H1 (cell line): ENCODE results near the gene TAS1R1. TPM values are rescaled to one million over a fixed set of nuclear protein-coding genes. Genes with fewer than 3 reads are reported as not detected.

ENCODE experiments used
- CTCF ChIA-PET: fragments of 300-600 bp; sonication (Branson Sonifier 250); formaldehyde crosslinking; loops from one replicate; lab custom pipeline; 2021; ENCODE audit not compliant: partially characterized antibody; lab: Charles Lee
- POLR2A ChIA-PET: fragments of 300-600 bp; sonication (Branson Sonifier 250); formaldehyde crosslinking; loops from one replicate; lab custom pipeline; 2021; ENCODE audit warnings: inconsistent platforms; ENCODE audit not compliant: partially characterized antibody; lab: Charles Lee
- DNase-seq, 2 experiments: peaks; one replicate each; pipeline versions ENCODE4 v3.0.0 to v3.0.0-alpha.2; 2010 to 2022; ENCODE audit warnings: low spot score in 2 of 2, low read depth in 1 of 2, mixed read lengths in 1 of 2
- FAIRE-seq: peaks from 2 replicates; lab custom pipeline; 2011; peaks lifted over from hg19 to GRCh38; lab: Jason Lieb, UNC
- H2AFZ ChIP-seq: 2 replicates; pipeline ENCODE4 v1.8.1; 2012; ENCODE audit warnings: low read length, inconsistent platforms
- H2AK5ac ChIP-seq: 2 replicates; pipeline ENCODE4 v1.6.1; 2013; ENCODE audit warnings: low read depth, low read length
- H2BK120ac ChIP-seq: replicated peaks from 2 replicates; pipeline ENCODE3; 2013; ENCODE audit warnings: low read depth, low read length, inconsistent platforms
- H2BK12ac ChIP-seq: 2 replicates; pipeline ENCODE4 v1.6.1; 2013; ENCODE audit warnings: low read depth, low read length
- H2BK15ac ChIP-seq: 2 replicates; pipeline ENCODE4 v1.6.1; 2013; ENCODE audit warnings: low read length
- H2BK20ac ChIP-seq: 2 replicates; pipeline ENCODE4 v1.6.1; 2013; ENCODE audit warnings: low read length
- H2BK5ac ChIP-seq: 2 replicates; pipeline ENCODE4 v1.6.1; 2013; ENCODE audit warnings: low read depth, low read length
- H3K14ac ChIP-seq: 2 replicates; pipeline ENCODE4 v1.6.1; 2013; ENCODE audit warnings: inconsistent platforms; ENCODE audit not compliant: insufficient read length
- H3K18ac ChIP-seq: 2 replicates; pipeline ENCODE4 v1.6.1; 2013; ENCODE audit warnings: low read length; ENCODE audit errors: extremely low read depth
- H3K23ac ChIP-seq: 2 replicates; pipeline ENCODE4 v1.6.1; 2013; ENCODE audit warnings: inconsistent platforms; ENCODE audit not compliant: insufficient read length
- H3K23me2 ChIP-seq: 2 replicates; pipeline ENCODE4 v1.6.1; 2013; ENCODE audit warnings: low read depth, low read length
- H3K27ac ChIP-seq: 2 replicates; pipeline ENCODE4 v1.6.1; 2011; ENCODE audit warnings: low read depth, low read length, inconsistent platforms
- H3K27me3 ChIP-seq, 4 experiments: replicated peaks in 1 of 4; 1 replicate in 1 of 4; 2 replicates in 3 of 4; pipeline versions ENCODE4 v1.6.1 to v1.8.1; 2011 to 2013; ENCODE audit warnings: low read length in 3 of 4, mild to moderate bottlenecking in 3 of 4, inconsistent platforms in 2 of 4, mixed read lengths in 2 of 4, moderate library complexity in 1 of 4; ENCODE audit not compliant: control insufficient read depth in 3 of 4, insufficient read depth in 3 of 4; ENCODE audit errors: extremely low read depth in 1 of 4
- H3K36me3 ChIP-seq, 4 experiments: 2 replicates each; pipeline versions ENCODE4 v1.6.1 to v1.8.1; 2011 to 2013; ENCODE audit warnings: mild to moderate bottlenecking in 4 of 4, low read length in 3 of 4, moderate library complexity in 2 of 4, control low read depth in 1 of 4, inconsistent platforms in 1 of 4; ENCODE audit not compliant: insufficient read depth in 4 of 4, control insufficient read depth in 2 of 4
- H3K4ac ChIP-seq: replicated peaks from 2 replicates; pipeline ENCODE3; 2013; ENCODE audit warnings: low read length, low read depth, mixed read lengths, inconsistent platforms; ENCODE audit not compliant: insufficient read length
- H3K4me1 ChIP-seq, 4 experiments: replicated peaks in 1 of 4; 1 replicate in 1 of 4; 2 replicates in 3 of 4; pipeline versions ENCODE4 v1.6.1 to v1.8.1; 2011 to 2013; ENCODE audit warnings: low read length in 3 of 4, inconsistent platforms in 2 of 4, mixed read lengths in 1 of 4; ENCODE audit not compliant: insufficient read depth in 4 of 4, control insufficient read depth in 3 of 4
- H3K4me2 ChIP-seq, 2 experiments: 2 replicates each; pipeline versions ENCODE4 v1.6.1 to v1.8.1; 2011 to 2013; ENCODE audit warnings: low read depth in 2 of 2, low read length in 2 of 2, control low read depth in 1 of 2, inconsistent platforms in 1 of 2, mild to moderate bottlenecking in 1 of 2; ENCODE audit not compliant: insufficient read depth in 1 of 2
- H3K4me3 ChIP-seq, 4 experiments: fragments of 200-600, 300-600 bp in 1 of 4; sonication (generic), shearing (Covaris generic), sonication (Bioruptor Twin) in 1 of 4; 2 replicates each; pipeline versions ENCODE4 v1.5.1 to v1.8.1; 2011 to 2016; ENCODE audit warnings: low read length in 4 of 4, low read depth in 3 of 4, control low read depth in 2 of 4, inconsistent platforms in 2 of 4, mild to moderate bottlenecking in 2 of 4, mixed read lengths in 1 of 4, moderate library complexity in 1 of 4; ENCODE audit not compliant: insufficient read depth in 2 of 4; ENCODE audit errors: extremely low read depth in 1 of 4
- H3K56ac ChIP-seq: replicated peaks from 2 replicates; pipeline ENCODE3; 2013; ENCODE audit warnings: low read depth, mild to moderate bottlenecking, mixed read lengths, low read length, inconsistent platforms; ENCODE audit not compliant: insufficient read length
- H3K79me1 ChIP-seq: 2 replicates; pipeline ENCODE4 v1.6.1; 2013; ENCODE audit warnings: low read depth, low read length, control low read depth
- H3K79me2 ChIP-seq, 2 experiments: 2 replicates each; pipeline versions ENCODE4 v1.6.1 to v1.8.1; 2012 to 2013; ENCODE audit warnings: low read length in 2 of 2, mild to moderate bottlenecking in 2 of 2, inconsistent platforms in 1 of 2; ENCODE audit not compliant: insufficient read depth in 2 of 2, control insufficient read depth in 1 of 2
- H3K9ac ChIP-seq, 4 experiments: replicated peaks in 1 of 4; 1 replicate in 1 of 4; 2 replicates in 3 of 4; pipeline versions ENCODE4 v1.6.1 to v1.8.1; 2011 to 2013; ENCODE audit warnings: low read depth in 3 of 4, low read length in 3 of 4, control low read depth in 2 of 4, mild to moderate bottlenecking in 2 of 4, moderate library complexity in 2 of 4, inconsistent platforms in 1 of 4; ENCODE audit errors: extremely low read depth in 1 of 4
- H3K9me3 ChIP-seq, 2 experiments: 2 replicates each; pipeline versions ENCODE4 v1.6.1 to v1.8.1; 2012 to 2013; ENCODE audit warnings: mild to moderate bottlenecking in 2 of 2, moderate library complexity in 2 of 2, control low read depth in 1 of 2, inconsistent platforms in 1 of 2, low read depth in 1 of 2, low read length in 1 of 2, mixed read lengths in 1 of 2; ENCODE audit not compliant: insufficient read depth in 2 of 2
- H4K20me1 ChIP-seq, 2 experiments: replicated peaks in 1 of 2; 2 replicates each; pipeline versions ENCODE3 to v1.8.1; 2011 to 2013; ENCODE audit warnings: inconsistent platforms in 2 of 2, low read length in 2 of 2, mild to moderate bottlenecking in 1 of 2; ENCODE audit not compliant: insufficient read depth in 2 of 2, control insufficient read depth in 1 of 2
- H4K5ac ChIP-seq: 2 replicates; pipeline ENCODE4 v1.6.1; 2013; ENCODE audit warnings: low read length, low read depth, mixed read lengths, inconsistent platforms; ENCODE audit not compliant: insufficient read length
- H4K8ac ChIP-seq: 2 replicates; pipeline ENCODE4 v1.8.0; 2013; ENCODE audit warnings: mild to moderate bottlenecking, moderate library complexity, low read length, inconsistent platforms; ENCODE audit not compliant: insufficient read depth; ENCODE audit errors: extremely low read depth
- H4K91ac ChIP-seq: replicated peaks from 2 replicates; pipeline ENCODE3; 2013; ENCODE audit warnings: low read length, mixed read lengths, inconsistent platforms; ENCODE audit not compliant: insufficient read length
- ATF3 ChIP-seq: IDR thresholded peaks from 2 replicates; pipeline ENCODE4 v1.6.1; 2011; ENCODE audit warnings: low read depth, mild to moderate bottlenecking, low read length; ENCODE audit not compliant: insufficient read depth
- NRF1 ChIP-seq: IDR thresholded peaks from 2 replicates; pipeline ENCODE4 v1.6.1; 2011; ENCODE audit warnings: mild to moderate bottlenecking, low read depth, low read length, improper control_type of control experiment
- RFX5 ChIP-seq: IDR thresholded peaks from 2 replicates; pipeline ENCODE4 v1.6.1; 2011; ENCODE audit warnings: low read depth, low read length, improper control_type of control experiment, borderline replicate concordance
- ZNF274 ChIP-seq: IDR thresholded peaks from 2 replicates; pipeline ENCODE4 v1.7.0; 2012; ENCODE audit warnings: low read length, borderline replicate concordance; ENCODE audit errors: extremely low read depth
- WGBS, 2 experiments: shearing (Covaris generic) in 1 of 2; methylation state at CpG; one replicate each; pipeline versions ENCODE4 v1.1.6 to v1.1.7; 2013 to 2015; ENCODE audit warnings: low lambda C conversion rate in 2 of 2, mixed read lengths in 2 of 2, inconsistent platforms in 1 of 2, low coverage in 1 of 2, missing lambda C conversion rate in 1 of 2; ENCODE audit not compliant: insufficient replicate concordance in 2 of 2, insufficient coverage in 1 of 2, insufficient read length in 1 of 2; ENCODE audit errors: extremely low coverage in 1 of 2, missing lambda C conversion rate in 1 of 2; 5-methylcytosine and 5-hydroxymethylcytosine counted together
- polyA plus RNA-seq, 7 experiments: library from polyadenylated mRNA; depleted of rRNA in 3 of 7; stranded (reverse) in 5 of 7; unstranded in 2 of 7; fragments of >200 nt in 5 of 7; fragments of 200-250 nt in 2 of 7; gene quantifications; 1 replicate in 5 of 7; 2 replicates in 1 of 7; 4 replicates in 1 of 7; pipeline versions ENCODE4 v1.2.1 to v1.2.3, GENCODE V29; 2011 to 2013; ENCODE audit warnings: missing spikeins in 2 of 7, mixed read lengths in 2 of 7
- total RNA-seq: library from RNA; stranded (reverse); fragmentation: NEBNext Ultra II Directional; extraction: Animal tissue kit (Norgen Biotek cat#: 25700); gene quantifications from 2 replicates; pipeline ENCODE4 v1.2.1, GENCODE V29; 2021

Gene TAS1R1
- total and polyA plus RNA-seq, 2 of the 8 experiments (the other 6 are each of a cell fraction or from before 2014, with no cell fraction given) = 0.26 TPM; not detected in 1

- Histone ChIP-seq H2BK12ac (no peak overlapping the region), H3K27me3 (peaks cover 0 to 2% (median 0%) of the 10 kb centered on the region in 4 experiments; a peak in 3 of 7 replicates), H2AFZ (no peak overlapping the region), H3K27ac (no peak overlapping the region), H4K8ac (no peak overlapping the region), H2BK120ac (no peak overlapping the region), H4K91ac (no peak overlapping the region), H3K4me3 (no peak overlapping the region), H3K14ac (no peak overlapping the region), H3K4me2 (no peak overlapping the region), H3K56ac (no peak overlapping the region), H3K79me1 (no peaks in the 10 kb centered on the region), H2AK5ac (no peak overlapping the region), H3K9ac (no peak overlapping the region; a peak in 1 of 7 replicates), H2BK20ac (no peak overlapping the region), H2BK15ac (no peak overlapping the region), H3K18ac (no peak overlapping the region), H3K23ac (no peak overlapping the region), H4K5ac (no peak overlapping the region), H3K23me2 (no peaks in the 10 kb centered on the region; the same call in 1 of the 2 replicates), H3K9me3 (no peaks in the 10 kb centered on the region), H3K36me3 (no peaks in the 10 kb centered on the region), H3K79me2 (no peaks in the 10 kb centered on the region)
- ChIA-PET CTCF (interaction anchor here (1.5 to 5.1 kb wide), 3 partner anchors 11 to 86 kb away, joined by 3 to 19 read pairs (median 7); partner anchors contain the start of genes NOL9 and TAS1R1), POLR2A (interaction anchor here (1.0 to 2.4 kb wide), 4 partner anchors 14 to 49 kb away, joined by 3 to 8 read pairs (median 4); no protein-coding TSS in a partner anchor)
- no peak for DNase-seq
- WGBS, 2 experiments = 89% methylated on average over 11 of the region's 12 CpGs; no CpG with 5 or more reads in 1 of the 2 experiments
- TF ChIP-seq RFX5 = no peak
- TF ChIP-seq ATF3 = no peak
- no peak for TF ChIP-seq NRF1
- TF ChIP-seq ZNF274 = no peak
- TF ChIP-seq, all 59 proteins: peak for 0
- H3K4me1 ChIP-seq = peaks cover 0 to 4% (median 2%) of the 10 kb centered on the region in 4 experiments; a peak in 3 of 7 replicates
- no peak for FAIRE-seq
- H3K4ac ChIP-seq = no peak overlapping the region
- H2BK5ac ChIP-seq = no peak overlapping the region
- peaks cover 0 to 1% of the 10 kb centered on the region in 2 experiments for H4K20me1 ChIP-seq
Measured at GRCh38 chr1:6572653-6573383, 17.7 kb downstream of the TAS1R1 start.
